GM10266 (cell line): ENCODE data around the gene FAM186B.

Experiments used
- DNase-seq: peaks from one replicate; pipeline ENCODE4 v3.0.0; 2012; ENCODE audit errors: extremely low spot score
- TF ChIP-seq, protein P1 (sequence below): IDR thresholded peaks from 2 replicates; pipeline ENCODE4 v1.5.1; 2012; ENCODE audit warnings: mild to moderate bottlenecking, low read depth; ENCODE audit not compliant: control insufficient read depth, insufficient read depth; ENCODE audit errors: missing control alignments

Gene FAM186B

DNA sequence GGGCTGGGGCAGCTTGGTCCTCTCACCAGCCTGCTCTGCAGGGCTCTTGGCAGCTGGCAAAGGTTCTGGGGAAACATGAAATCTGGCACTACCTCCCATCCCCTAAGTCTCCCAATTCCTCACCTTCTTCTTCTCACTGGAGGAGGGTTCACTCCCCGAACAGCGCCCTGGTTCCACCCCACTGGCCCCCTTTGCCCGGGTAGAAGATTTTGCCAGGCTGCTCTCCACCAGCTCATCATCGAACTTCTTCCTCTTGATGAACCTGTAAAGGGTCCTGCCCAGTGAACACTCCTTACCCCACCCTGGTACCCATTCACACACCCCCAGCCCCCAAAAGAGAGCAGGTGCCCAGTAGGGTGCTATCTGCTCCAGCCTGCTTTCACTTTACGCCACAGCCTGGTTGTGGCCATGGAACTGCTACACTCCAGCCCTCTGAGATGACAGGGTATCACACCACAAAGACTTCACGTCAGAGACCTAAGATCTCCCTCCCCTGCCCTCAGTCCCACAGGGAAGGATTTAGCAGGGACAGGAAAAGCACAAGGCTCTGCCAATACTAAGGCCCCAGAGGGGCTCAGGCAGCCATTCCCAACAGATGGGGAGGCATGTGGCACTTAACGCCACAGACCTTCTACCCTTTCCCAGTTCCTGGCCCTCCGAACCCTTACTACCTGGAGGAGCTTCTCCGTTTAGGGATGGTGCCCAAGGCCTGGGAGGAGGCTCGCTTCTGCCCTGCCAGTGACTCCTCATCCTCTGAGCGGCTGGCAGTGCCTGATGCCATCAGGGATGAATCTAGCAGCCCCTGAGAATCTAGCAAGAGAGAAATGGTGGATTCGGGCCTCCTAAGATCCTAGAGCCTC lies 39.8 kb downstream of the FAM186B start:
- TF ChIP-seq, protein P1, sequence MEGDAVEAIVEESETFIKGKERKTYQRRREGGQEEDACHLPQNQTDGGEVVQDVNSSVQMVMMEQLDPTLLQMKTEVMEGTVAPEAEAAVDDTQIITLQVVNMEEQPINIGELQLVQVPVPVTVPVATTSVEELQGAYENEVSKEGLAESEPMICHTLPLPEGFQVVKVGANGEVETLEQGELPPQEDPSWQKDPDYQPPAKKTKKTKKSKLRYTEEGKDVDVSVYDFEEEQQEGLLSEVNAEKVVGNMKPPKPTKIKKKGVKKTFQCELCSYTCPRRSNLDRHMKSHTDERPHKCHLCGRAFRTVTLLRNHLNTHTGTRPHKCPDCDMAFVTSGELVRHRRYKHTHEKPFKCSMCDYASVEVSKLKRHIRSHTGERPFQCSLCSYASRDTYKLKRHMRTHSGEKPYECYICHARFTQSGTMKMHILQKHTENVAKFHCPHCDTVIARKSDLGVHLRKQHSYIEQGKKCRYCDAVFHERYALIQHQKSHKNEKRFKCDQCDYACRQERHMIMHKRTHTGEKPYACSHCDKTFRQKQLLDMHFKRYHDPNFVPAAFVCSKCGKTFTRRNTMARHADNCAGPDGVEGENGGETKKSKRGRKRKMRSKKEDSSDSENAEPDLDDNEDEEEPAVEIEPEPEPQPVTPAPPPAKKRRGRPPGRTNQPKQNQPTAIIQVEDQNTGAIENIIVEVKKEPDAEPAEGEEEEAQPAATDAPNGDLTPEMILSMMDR: no peak
- no peak for DNase-seq

DNA sequence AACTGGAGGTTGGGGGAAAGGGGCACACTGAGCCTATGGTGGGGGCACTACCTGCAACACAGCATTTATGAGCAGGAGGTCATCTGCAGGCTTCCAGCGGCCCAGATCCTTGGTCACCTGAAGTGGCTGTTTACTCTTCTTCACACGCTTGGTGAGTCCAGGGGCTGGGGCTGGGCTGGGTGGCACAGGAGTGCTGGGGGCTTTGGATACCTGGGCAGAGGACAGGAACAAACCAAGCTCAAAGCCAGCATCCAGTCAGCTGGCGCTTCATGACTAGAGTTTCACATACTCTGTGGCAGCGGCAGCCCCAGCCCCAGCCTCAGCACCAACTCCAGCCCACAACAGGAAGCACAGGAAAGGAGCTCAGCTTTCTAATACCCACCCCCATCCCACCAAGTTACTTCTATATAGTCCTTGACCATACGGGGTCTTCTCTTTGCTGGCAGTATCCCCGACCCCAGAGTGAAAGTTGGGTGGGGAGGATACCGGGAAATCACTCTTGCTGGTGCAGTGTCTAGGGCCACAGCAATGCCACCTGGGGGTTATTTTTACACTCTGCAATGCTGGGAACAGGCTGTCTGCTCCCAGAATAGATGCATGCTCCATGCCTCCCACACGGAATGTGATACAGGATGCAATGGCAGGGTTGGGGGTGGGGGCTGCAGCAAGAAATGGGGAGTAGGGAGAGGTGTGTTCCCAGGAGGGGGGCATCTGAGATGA lies 40.6 kb downstream of the FAM186B start:
- TF ChIP-seq, protein P1: no peak
- no peak for DNase-seq

DNA sequence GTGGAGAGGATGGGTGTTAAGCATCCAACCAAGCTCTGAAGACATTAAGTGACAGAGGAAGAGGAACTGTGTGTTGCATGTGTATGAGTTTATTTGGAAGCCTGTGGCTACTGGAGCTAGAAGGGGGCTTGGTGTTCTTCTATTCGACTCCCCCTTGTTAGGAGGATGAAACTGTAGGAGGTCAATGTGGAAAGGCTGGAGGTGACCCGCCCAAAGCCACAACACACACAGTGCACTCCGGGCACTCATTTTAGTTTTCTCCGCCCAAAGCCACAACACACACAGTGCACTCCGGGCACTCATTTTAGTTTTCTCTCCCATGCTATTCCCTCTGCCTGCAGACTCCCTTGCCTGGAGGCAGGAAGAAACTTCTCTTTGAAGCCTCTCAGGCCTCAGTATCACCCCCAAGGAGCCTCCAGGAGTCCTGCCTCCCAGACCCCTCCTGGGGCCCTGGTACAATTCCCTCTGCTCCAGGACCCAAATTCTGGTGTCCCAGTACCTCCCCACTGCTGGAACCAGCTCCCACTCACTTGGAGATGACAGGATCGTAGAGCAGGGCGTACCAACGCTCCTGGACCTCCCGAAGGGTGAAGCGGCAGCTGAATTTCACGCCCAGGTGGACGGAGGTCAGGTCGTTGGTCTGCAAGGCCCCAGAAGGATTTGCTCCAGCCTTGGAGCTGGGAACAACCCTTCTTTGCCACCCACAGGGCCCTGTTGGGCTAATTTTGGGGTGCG lies 41.3 kb downstream of the FAM186B start:
- DNase-seq: no peak
- TF ChIP-seq, protein P1: no peak

DNA sequence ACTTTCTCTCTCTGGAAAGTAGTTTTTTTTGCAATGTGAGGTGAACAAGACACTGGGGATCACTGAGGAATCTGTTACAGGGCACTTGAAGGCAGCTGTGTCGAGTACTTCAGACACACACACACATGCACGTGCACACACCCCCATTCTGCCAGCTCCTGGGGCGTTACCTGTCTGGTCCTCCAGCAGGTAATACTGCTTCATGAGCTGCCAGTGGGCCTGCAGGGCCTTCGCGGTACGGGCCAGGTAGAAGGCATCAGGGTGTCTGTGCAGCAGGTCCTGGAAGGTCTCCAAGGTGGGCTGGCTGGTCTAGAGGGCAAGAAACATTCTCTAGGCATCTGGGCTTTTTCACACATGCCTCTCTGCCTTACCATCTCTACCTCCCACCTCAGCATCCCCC lies 42.6 kb downstream of the FAM186B start:
- DNase-seq: no peak
- TF ChIP-seq, protein P1: no peak

DNA sequence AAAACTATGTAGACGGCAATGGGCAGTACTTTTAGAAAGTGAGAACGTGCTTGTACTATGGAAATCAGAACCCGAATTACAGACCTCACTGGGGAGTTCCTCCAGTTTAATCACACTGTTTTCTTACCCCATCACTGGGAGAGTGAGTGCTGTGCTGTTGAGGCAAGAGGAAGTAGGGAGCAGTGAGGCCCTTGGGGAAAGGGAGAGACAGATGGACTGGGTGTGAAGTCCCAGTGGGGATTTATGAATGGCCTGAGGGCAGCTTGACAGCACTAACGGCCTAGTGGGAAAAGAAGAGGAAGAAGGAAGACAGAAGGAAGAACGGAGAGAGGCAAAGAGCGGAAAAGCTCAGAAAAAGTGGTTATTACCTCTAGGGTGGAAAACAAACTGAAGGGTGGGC lies 43.2 kb downstream of the FAM186B start:
- TF ChIP-seq, protein P1: no peak
- DNase-seq: no peak

DNA sequence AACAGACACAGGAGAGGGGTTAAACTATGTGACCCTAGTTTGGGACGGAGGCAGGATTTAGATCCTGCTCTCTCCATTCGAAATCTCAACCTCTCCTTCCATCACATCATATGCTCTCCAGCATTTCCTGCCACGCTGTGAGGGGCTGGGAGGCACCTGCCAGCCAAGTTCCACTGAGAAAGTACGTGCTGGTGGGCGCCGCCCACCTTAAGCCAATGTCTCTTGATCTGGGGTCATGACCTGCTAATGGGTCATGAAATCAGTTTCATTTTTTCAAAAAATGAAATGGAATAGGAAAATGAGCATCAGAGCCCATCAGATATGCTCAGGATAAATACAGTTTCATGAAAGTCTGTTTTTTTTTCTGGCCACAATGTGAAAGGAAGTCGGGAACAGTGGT lies 44.7 kb downstream of the FAM186B start:
- DNase-seq: no peak
- TF ChIP-seq, protein P1: no peak
